ENCODE data around the gene RAB11FIP4.

Gene RAB11FIP4

GRCh38 chr17:31388351-31388750 is 3.1 kb upstream of the RAB11FIP4 start:
- DNase-seq = no peak

GRCh38 chr17:31388770-31389656 is 2.5 kb upstream of the RAB11FIP4 start:
- peak; percentile 27 for DNase-seq

- no peak for DNase-seq
These were observed 1.7 kb upstream of the RAB11FIP4 start for GRCh38 chr17:31389657-31390381.

GRCh38 chr17:31390426-31390747 is 1.1 kb upstream of the RAB11FIP4 start:
- no peak for DNase-seq

- no peak for DNase-seq
These were observed 553 bp upstream of the RAB11FIP4 start for GRCh38 chr17:31390748-31391495.

- no peak for DNase-seq
These were observed 754 bp downstream of the RAB11FIP4 start for GRCh38 chr17:31392002-31392855.

GRCh38 chr17:31392856-31393748 is 1.6 kb downstream of the RAB11FIP4 start:
- no peak for DNase-seq

GRCh38 chr17:31393749-31394146 is 2.3 kb downstream of the RAB11FIP4 start:
- no peak for DNase-seq

GRCh38 chr17:31394544-31394943 is 3.1 kb downstream of the RAB11FIP4 start:
- no peak for DNase-seq

GRCh38 chr17:31397256-31397939 is 5.9 kb downstream of the RAB11FIP4 start:
- no peak for DNase-seq

GRCh38 chr17:31398381-31399311 is 7.2 kb downstream of the RAB11FIP4 start:
- DNase-seq = no peak

GRCh38 chr17:31400481-31400950 is 9.0 kb downstream of the RAB11FIP4 start:
- no peak for DNase-seq

GRCh38 chr17:31401456-31402254 is 10.2 kb downstream of the RAB11FIP4 start:
- DNase-seq = no peak

- no peak for DNase-seq
These were observed 12.8 kb downstream of the RAB11FIP4 start for GRCh38 chr17:31404028-31404949.

- DNase-seq = no peak
These were observed 14.5 kb downstream of the RAB11FIP4 start for GRCh38 chr17:31405890-31406371.

- DNase-seq = no peak
These were observed 17.1 kb downstream of the RAB11FIP4 start for GRCh38 chr17:31408586-31408985.

GRCh38 chr17:31411707-31412285 is 20.3 kb downstream of the RAB11FIP4 start:
- DNase-seq = no peak

Data from T-helper 9 cell (primary cell).